GM21360 (cell line): ENCODE data around the gene DNAH2.

Experiments
- ATAC-seq: cut with Tn5 transposase; IDR thresholded peaks from one replicate; pipeline ENCODE4 v1.9.1; 2021; ENCODE audit warnings: mild to moderate bottlenecking, moderate library complexity; ENCODE audit not compliant: unreplicated experiment

DNAH2 gene

DNA sequence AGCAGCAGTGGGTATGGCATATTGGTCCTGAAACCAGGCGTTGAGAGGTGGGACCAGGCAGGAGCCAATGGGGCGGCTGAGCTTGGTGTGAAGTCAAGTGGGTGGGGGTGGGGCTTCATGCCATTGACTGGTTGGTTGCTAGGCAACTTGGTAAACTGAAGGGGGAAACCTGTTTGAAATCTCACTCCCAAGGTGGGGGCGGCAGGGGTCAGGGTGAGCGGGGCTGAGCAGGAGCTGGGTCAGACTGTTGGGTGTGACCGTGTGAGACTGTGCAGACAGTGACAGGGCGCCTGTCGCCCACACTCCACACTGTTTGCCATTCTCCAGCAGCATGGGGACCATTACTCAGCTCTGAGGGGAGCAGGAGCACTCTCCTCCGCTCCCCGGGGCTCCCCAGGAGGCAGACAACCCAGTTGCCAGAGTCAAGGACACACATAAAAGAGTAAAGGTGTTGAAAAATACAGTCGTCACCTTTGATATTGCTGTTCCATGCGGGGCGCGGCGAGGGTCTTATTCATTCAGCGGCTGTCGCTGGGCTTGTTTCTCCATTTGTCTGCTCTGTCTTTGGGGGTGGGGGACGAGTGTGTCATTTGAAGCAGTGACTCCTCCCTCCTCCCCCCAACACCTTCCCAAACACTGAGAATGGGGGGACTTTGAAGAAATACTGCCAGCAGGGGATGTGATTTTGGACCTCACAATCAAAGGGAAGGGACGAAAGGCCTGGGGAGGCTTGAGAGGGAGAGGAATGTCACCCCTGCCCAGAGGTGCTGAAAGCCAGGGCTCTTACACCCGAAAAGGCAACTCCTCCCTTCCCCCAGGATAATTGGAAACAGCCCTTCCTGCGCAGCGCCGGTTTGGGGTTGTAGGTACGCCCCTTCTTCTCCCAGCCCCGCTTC is 13.7 kb upstream of the DNAH2 start:
- ATAC-seq: no peak

DNA sequence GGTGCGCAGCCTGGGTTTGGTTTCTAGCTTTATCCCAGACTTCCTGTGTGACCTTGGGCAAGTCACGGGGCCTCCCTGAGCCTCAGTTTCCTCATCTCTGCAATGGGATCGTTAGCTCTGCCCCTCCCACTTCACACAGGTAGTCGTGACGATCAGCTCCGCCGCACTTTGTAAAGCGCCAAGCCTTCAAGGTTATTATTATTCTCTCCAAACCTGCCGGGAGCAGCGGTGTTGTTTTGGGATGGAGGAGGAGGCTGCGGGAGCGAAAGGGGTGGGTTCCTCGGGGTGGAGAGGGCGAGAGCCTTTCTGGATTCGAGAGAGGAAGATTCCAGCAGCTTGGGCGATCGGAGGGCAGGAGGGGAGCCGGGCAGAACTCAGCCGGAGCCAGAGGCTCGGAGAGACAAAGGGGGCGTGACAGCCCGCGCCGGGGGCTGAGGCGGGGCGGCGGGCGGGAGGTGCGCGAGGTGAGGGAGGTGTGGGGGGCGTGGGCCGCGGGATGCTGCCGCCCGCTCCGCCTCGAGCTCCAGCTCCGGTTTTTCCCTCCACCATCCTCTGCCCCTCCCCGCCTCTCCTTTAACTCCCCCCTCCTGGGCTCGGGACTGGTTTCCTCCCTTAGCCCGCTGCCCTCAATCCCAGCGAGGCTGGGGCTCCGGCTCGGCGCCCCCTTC is 12.8 kb upstream of the DNAH2 start, which contains the start of gene EFNB3:
Gene EFNB3, plus strand, starts transcription at position 602 of the 668 bp plus-strand sequence. CDS start 397 bp downstream, outside the sequence.
- ATAC-seq: no peak

DNA sequence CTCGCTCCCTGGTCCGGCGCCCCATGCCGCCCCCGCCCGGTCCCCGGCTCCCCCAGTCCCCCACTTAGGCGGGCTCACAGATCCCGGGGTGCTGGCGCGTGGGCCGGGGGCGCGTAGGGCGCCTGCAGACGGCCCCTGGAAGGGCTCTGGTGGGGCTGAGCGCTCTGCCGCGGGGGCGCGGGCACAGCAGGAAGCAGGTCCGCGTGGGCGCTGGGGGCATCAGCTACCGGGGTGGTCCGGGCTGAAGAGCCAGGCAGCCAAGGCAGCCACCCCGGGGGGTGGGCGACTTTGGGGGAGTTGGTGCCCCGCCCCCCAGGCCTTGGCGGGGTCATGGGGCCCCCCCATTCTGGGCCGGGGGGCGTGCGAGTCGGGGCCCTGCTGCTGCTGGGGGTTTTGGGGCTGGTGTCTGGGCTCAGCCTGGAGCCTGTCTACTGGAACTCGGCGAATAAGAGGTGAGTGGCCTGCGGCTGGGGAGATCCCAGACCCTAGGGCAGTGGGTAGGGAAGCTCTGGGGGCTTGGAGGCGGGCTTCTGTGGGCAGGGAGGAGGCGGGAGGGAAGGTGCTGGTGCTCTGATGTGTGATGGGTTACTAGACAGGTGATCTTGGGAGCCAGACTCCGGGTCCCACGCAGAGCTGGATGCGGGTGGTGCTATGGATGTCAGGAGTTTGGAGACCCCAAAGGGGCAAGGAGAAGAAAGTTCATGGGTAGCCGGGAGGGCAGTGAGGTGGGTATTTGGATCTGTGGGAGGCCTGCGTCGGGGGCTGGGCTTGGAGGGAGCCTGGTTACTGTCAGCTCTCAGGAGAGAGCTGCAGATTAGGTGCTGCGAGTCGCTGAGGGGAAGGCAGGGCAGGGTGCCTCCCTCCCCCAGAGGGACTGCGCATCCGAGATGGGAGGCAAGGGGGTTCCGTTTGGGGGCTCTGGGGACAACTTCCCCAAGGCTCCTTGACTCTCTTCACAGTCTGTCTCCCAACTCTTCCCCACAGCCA is 12.0 kb upstream of the DNAH2 start:
- no peak for ATAC-seq

DNA sequence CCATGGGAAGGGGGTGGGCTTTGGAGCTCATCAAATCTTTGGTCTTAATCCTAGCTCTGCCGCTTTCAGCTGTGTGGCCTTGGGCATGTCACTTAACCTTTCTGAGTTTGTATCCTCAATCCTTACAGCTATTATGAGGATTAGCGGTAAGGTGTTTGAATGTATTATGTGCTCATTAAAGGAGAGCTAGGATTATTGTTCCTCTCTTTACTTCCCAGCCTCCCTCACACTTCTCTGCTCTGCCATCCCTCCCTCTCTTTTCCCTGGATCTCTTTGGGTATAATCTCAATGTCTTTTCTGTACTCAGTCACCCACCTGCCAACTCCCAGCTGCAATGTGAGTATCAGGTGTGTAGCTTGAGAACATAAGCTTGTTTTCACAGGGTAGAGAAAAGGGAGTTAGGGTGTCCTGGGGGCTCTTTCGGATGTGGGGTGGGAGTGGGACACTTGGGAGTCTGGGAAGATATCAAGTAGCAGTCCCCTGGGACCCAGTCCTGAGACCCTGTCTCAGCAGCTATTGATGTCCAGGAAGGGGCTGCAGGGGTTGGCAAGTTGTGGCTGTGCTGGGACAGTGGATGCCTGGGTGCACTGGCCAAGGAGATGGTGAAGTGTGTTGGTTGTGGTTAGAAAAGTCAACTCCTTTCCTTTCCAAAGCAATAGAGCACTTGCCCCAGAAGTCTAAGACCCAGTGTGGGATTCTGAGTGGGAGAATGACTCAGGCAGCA is 10.8 kb upstream of the DNAH2 start:
- no peak for ATAC-seq

DNA sequence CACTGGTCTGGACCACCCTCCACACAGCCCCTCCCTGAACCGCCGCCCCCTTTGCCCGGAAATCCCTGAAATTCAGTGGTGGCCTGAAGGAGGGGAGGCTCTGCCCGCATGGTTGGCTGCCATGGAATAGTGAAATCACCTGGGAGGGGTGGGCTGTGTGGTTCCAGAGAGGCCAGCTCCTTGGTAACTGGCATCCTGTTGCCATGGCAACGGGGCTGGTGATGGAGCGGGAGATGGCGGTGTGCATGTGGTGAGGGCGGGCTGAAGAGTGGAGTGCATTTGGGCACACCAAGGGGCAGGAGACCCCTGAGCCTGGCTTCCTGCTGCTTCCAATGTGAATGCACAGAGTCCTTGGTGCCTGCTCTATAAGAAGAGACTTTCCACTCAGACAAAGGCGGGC is 10.1 kb upstream of the DNAH2 start:
- ATAC-seq: no peak

DNA sequence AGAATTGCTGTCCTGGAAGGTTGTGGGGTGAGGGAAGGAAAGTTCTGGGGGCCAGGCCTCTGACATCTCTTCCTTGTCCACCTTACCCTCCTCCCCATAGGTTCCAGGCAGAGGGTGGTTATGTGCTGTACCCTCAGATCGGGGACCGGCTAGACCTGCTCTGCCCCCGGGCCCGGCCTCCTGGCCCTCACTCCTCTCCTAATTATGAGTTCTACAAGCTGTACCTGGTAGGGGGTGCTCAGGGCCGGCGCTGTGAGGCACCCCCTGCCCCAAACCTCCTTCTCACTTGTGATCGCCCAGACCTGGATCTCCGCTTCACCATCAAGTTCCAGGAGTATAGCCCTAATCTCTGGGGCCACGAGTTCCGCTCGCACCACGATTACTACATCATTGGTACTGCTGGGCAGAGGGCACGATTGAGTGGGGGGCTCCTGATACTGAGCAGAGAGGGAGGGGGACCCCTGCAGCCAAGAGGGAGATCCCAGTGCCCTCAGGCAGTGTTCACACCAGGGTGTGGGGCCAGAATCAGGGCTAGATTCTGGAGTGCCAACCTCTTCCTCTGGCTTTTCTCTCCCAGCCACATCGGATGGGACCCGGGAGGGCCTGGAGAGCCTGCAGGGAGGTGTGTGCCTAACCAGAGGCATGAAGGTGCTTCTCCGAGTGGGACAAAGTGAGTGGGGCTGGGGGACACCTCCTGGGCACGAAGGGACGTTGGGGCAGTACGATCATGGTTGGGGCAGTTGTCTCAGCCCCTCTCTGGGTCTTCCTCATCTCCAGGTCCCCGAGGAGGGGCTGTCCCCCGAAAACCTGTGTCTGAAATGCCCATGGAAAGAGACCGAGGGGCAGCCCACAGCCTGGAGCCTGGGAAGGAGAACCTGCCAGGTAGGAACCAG is 9.4 kb upstream of the DNAH2 start:
- no peak for ATAC-seq

DNA sequence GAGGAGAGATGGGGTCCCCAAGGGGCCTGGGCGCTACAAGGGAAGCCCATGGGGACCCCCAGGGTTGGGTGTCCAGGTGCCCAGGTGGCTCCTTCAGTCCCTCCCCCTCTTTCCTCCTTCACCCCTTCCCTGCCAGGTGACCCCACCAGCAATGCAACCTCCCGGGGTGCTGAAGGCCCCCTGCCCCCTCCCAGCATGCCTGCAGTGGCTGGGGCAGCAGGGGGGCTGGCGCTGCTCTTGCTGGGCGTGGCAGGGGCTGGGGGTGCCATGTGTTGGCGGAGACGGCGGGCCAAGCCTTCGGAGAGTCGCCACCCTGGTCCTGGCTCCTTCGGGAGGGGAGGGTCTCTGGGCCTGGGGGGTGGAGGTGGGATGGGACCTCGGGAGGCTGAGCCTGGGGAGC is 8.5 kb upstream of the DNAH2 start:
- no peak for ATAC-seq

DNA sequence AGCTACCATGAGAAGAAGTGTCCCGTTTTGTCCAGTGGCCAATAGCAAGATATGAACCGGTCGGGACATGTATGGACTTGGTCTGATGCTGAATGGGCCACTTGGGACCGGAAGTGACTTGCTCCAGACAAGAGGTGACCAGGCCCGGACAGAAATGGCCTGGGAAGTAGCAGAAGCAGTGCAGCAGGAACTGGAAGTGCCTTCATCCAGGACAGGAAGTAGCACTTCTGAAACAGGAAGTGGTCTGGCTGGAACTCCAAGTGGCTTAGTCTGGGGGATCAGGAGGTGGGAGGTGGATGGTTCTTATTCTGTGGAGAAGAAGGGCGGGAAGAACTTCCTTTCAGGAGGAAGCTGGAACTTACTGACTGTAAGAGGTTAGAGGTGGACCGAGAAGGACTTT is 7.2 kb upstream of the DNAH2 start:
- no peak for ATAC-seq

DNA sequence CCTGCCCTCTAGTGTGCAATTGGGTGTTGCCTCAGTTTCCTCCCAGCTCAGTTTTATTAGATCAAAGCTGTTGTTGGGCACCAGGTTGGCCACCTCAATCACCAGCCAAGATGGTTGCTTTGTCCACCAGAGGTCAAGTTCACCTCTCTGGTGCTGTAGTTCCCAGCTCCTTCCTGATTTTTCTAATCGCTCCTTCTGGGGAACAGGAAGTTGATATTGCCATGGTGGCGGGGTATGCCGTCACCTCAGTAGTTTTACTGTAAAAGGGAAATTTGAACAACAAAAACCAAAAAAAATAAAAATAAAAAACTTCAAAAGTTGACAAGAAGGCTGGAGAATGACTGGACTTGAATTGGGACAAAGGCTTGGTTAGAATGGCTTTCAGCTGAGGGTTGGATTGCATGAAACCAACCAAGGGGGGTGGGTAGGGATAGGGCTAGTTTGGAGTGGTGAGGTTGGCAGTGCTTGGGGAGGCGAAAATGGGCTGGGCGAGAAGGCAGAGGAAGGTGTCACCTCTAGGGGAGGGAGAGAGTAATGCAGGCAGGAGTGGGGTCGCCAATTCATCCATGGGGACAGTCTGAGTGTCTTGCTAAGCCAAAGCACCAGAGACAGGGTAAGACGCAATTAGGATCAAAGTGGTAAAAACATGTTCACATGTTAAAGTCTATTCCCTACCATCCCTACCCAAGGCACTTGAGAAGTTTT is 6.3 kb upstream of the DNAH2 start:
- no peak for ATAC-seq

DNA sequence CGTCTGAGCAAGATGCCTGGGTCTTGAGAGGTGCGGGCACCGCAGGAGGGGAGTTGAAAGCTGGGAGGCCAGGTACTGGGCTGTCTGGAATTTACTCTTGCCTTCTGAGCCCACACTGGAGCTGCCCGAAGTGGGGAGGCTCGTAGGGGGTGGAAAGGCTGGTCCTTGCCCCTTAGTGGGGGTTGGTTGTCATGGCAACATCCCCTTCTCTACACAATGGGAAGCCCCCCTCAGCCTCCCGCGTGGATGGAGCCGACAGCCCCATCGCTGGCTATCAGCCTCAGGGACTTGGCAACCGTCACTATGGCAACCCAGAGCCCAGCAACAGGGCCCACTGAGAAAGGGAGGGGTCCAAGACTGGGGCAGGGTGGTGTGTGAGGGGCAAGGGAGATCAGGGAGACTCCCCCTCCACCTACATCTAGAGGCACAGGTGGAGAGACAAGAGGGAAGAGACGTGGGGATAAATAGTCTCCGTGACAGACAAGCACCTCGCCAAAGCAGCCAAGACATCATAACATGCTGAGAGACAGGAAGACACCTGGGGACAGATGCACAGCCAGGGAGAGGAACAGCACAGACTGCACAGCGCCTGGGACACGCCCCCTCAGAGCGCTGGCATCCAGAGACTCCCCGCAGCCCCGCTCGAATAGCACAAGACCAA is 5.3 kb upstream of the DNAH2 start:
- no peak for ATAC-seq

DNA sequence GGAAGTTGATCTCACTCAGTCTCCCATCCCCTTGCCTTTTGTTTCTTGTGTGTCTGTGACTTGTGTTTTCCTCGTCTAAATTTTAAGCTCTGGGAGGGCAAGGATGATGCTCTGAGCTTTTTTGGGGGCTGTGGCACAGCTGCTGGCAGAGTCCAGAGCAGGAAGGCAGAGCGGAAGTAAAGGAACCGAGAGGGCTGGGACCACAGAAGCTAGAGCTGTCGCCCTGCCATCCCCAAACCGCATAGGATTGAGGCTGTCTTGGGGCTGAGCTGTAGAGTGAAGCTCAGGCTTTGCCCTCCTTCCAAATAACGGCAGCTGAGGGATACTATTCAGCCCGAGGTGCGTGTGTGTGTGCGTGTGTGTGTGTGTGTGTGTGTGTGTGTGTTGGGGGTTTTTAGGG is 3.8 kb upstream of the DNAH2 start:
- ATAC-seq: no peak

DNA sequence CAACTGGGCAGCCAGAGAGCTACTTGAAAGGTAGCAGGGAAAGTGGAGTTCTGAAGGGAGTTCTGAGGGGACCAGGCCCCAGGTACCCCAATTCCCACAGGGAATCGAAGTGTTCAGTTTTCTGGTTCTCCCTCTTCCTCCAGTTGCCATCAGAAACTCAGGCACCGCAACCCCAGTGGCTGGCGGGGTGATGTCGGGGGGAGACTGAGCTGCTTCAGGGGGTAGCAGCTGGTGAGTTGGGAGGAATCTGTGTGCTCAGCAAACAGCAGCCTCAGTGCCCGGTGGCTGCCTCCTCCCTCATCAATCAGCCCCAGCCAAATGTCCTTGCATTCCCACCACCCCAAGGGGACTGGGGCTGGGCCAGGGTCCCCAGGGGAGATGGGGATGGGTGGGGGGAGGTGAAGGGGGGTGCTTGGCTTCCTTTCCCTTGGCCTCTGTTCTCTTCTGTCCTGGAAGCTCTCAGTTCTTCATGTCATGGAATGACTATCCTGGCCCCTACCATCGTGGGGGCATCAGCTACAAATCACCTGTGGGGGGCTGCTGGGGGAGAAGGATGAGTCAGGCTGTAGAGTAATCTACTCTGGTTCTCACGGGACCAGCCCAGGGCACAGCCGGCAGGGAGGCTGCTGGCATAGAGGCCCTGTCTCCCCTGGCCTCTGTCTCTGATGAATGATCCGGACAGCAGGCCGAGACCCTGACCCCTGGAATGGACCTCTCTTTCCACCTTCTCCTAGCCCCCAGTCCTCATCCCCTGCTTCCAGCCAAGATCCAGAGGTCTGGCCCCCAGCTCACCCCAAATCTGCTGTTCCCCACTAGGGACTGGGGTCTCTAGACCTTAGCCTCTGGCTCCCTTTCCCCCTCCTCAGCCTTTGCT is 2.6 kb upstream of the DNAH2 start:
- ATAC-seq: no peak

DNA sequence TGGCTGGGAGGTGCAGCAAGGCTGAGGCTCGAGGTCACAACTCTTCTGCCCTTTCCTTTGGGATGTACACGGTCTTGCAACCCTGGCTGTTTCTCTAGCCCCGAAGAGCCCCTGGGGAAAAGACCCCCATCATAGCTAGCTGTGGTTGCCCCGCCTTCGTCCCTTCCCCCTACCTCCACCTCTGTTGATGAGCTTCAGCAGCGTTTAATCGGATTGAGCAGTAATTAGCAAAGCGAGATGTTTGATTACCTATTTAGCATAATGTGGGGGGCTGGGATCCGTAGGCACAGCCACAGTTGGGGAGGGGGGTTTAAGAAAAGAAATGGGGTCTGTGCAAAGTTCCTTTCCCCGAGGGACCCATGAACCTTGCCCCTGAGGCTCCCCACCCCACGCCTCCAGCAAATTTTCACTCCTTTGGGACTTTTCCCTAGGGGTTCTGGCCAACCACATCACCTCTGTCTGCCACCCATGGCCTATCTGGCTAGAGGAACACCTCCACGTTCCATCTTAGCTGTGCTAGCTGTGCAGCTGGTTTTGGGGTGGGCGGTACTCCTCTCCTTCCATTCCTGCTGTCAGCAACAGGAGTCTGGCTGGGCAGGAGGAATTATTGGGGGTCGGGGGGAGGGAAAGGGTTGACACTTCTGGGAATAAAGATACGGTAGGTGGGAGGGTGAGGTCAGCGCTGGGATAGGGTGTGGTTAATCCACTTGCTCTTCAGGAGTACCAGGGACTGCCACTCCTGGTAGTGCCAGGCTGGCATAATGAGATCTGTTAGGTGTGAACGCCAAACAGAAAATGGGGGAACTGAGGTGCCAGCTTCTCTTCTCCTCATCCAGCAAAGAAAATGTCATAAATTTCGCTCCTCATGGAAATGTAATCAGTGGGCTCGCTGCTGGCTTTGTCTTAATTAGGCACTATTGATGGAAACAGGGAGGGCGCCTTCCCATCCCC is 1.3 kb upstream of the DNAH2 start:
- ATAC-seq: no peak

DNA sequence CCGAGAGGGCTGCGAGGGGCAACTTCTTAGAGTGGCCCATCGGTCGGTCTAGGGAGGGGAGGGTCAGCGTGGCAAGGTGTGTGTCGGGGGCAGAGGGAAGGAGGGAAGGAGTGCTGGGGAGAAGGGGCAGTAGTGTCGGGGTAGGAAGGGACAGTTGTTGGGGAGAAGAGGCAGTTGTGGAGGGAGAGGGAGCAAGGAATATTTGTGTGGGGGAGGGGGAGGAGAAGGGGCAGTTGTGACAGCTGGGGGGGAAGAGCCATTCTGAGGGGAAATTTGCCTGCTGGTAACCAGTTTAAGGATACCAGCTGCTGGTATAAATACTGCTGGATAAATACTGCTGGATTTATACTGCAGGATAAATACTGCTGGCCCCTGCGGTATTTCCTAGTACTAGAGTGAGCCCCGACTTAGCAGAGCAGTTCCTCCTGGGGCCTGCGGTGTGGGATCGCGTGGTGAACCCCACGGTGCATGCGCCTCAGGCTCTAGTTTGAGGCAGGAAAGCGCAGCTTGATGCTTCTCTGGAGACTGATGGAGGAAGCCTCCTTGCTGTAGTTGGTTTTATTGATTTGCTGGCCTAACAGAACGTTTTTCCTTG is 309 bp downstream of the DNAH2 start:
- ATAC-seq: no peak

DNA sequence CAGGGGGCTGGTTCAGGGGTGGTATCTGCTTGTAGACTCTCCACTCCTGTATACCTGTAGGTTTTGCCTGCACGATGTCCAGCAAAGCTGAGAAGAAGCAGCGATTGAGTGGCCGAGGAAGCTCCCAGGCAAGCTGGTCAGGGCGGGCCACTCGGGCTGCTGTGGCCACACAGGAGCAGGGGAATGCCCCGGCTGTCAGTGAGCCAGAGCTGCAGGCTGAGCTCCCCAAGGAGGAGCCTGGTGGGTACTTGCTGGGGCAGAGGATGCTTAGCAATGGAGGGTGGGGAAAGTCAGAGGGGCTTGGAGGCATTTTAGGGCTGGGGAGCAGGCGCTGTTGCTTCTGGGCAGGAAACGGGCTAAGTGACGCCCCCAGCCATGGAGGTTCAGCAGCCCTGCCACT is 2.1 kb downstream of the DNAH2 start:
- no peak for ATAC-seq

DNA sequence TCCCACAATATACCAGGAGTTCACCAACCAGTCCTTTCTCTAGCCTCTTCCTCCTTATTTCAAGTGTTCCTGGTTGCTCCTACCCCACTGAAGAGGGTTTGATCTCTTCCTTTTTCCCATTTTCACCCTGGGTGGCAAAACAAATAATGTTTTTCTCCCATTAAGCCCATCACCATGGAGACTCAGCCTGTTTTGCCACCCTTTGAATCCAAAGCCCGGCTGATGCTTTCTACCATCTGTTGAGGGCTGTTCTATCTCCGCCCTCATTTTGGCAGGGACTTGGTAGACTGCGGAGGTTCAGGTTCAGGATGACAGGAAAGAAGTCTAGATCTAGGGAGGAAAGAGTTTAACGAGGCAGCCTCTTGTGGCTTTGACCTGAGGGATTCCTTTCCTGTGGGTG is 2.6 kb downstream of the DNAH2 start:
- ATAC-seq: no peak
